ENCODE results near the gene IFIT1.

DNA sequence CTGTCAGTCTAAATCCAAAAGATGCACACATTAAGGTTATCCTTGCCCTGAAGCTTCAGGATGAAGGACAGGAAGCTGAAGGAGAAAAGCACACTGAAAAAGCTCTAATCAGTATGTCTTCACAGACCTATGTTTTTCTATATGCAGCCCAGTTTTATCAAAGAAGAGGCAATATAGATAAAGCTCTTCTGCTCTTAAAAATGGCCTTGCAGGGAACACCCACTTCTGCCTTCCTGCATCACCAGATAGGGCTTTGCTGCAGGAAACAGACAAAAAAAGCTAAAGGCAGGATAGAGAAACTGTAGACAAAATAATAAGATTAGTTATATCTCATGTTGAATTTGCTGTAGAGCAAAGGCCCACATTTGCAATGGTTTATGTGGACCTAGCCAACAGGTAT is 29.5 kb upstream of the IFIT1 start:
- TF ChIP-seq EP300 (IDR thresholded peaks at IDR 0.05) (no peak), POLR2AphosphoS5 (IDR thresholded peaks at IDR 0.05) (no peak), POLR2A (IDR thresholded peaks at IDR 0.05) (no peak)
- TF ChIP-seq, protein P1, sequence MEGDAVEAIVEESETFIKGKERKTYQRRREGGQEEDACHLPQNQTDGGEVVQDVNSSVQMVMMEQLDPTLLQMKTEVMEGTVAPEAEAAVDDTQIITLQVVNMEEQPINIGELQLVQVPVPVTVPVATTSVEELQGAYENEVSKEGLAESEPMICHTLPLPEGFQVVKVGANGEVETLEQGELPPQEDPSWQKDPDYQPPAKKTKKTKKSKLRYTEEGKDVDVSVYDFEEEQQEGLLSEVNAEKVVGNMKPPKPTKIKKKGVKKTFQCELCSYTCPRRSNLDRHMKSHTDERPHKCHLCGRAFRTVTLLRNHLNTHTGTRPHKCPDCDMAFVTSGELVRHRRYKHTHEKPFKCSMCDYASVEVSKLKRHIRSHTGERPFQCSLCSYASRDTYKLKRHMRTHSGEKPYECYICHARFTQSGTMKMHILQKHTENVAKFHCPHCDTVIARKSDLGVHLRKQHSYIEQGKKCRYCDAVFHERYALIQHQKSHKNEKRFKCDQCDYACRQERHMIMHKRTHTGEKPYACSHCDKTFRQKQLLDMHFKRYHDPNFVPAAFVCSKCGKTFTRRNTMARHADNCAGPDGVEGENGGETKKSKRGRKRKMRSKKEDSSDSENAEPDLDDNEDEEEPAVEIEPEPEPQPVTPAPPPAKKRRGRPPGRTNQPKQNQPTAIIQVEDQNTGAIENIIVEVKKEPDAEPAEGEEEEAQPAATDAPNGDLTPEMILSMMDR (IDR thresholded peaks at IDR 0.05) = no peak

All from stomach (tissue), 4 donors.